Thyroid gland (tissue), 4 donors: ENCODE data around the gene MED8. TPM values are rescaled to one million over a fixed set of nuclear protein-coding genes. Genes with fewer than 3 reads are reported as not detected.
A peak's percentile ranks its signal among the peaks of the same experiment; 100 is the strongest.
"Not testable (repeated sequence)": the region's sequence is repeated elsewhere in the genome, so short reads cannot be mapped to it uniquely, and the experiment has no call there.

Source experiments
- DNase-seq, 2 donors: peaks; one replicate each; pipeline ENCODE4 v3.0.0-alpha.2; 2019
- H3K27ac ChIP-seq, 3 donors: fragments of 200-600 bp; sonication (generic); 1 replicate in 2 of 3; 2 replicates in 1 of 3; pipeline ENCODE4 v1.5.1; 2016 to 2019; ENCODE audit warnings: mild to moderate bottlenecking in 1 of 3, moderate library complexity in 1 of 3
- H3K27me3 ChIP-seq: fragments of 200-600 bp; sonication (generic); one replicate; pipeline ENCODE4 v1.5.1; 2019
- H3K36me3 ChIP-seq, 2 donors: fragments of 200-600 bp; sonication (generic); one replicate each; pipeline ENCODE4 v1.5.1; 2016 to 2019
- H3K4me1 ChIP-seq, 2 donors: fragments of 200-600 bp; sonication (generic); one replicate each; pipeline ENCODE4 v1.5.1; 2017 to 2019
- H3K4me3 ChIP-seq, 3 donors: fragments of 200-600 bp; sonication (generic); replicated peaks in 1 of 3; 1 replicate in 2 of 3; 2 replicates in 1 of 3; pipeline ENCODE4 v1.5.1; 2016; ENCODE audit warnings: mild to moderate bottlenecking in 1 of 3
- H3K9me3 ChIP-seq: fragments of 200-600 bp; sonication (generic); one replicate; pipeline ENCODE4 v1.5.1; 2017
- POLR2A ChIP-seq, 2 donors: fragments of 450-650 bp; IDR thresholded peaks; one replicate each; pipeline ENCODE4 v1.6.1; 2017; ENCODE audit warnings: antibody characterized with exemption in 2 of 2, mild to moderate bottlenecking in 2 of 2, moderate library complexity in 1 of 2
- WGBS, 2 donors: methylation state at CpG; one replicate each; pipeline ENCODE4 v1.1.5; 2017; 5-methylcytosine and 5-hydroxymethylcytosine counted together
- intact Hi-C: fragments of 100-400 bp; cut with DNase I; formaldehyde crosslinking; loops from one replicate; pipeline ENCODE4 v1.15.1; 2023
- total RNA-seq, 4 donors: library from RNA; depleted of rRNA; stranded (reverse); fragments of >200 nt; gene quantifications; one replicate each; pipeline ENCODE4 v1.2.3, GENCODE V29; 2016
- TF ChIP-seq, protein P1 (sequence below), 6 experiments: fragments of 200-600 bp in 3 of 6; fragments of 450-650 bp in 3 of 6; sonication (generic) in 3 of 6; IDR thresholded peaks; one replicate each; pipeline ENCODE4 v1.5.1; 2016 to 2019; ENCODE audit warnings: antibody characterized with exemption in 6 of 6, mild to moderate bottlenecking in 2 of 6, inconsistent platforms in 1 of 6, moderate library complexity in 1 of 6

Gene MED8
- total RNA-seq, 4 donors from 2014 or later = 37.7 to 48.6 (median 45.3) TPM

DNA sequence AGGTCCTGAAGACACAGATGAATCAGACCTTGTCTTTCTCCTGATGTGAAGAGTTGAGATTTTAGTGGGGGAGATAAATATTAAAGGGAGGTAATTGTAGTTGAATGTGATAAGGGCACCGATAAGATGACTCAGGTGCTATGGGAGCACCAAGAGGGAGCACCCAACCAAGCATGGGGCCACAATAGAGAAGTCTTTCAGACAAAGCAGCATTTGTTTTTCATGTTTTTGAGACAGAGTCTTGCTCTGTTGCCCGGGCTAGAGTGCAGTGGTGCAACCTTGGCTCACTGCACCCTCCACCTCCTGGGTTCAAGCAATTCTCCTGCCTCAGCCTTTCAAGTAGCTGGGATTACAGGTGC lies 16.3 kb upstream of the MED8 start:
- peaks cover 33 to 55% of the 10 kb centered on the region in 2 donors for H3K36me3 ChIP-seq
- no peak for TF ChIP-seq POLR2A (IDR thresholded peaks at IDR 0.05)
- TF ChIP-seq, protein P1, sequence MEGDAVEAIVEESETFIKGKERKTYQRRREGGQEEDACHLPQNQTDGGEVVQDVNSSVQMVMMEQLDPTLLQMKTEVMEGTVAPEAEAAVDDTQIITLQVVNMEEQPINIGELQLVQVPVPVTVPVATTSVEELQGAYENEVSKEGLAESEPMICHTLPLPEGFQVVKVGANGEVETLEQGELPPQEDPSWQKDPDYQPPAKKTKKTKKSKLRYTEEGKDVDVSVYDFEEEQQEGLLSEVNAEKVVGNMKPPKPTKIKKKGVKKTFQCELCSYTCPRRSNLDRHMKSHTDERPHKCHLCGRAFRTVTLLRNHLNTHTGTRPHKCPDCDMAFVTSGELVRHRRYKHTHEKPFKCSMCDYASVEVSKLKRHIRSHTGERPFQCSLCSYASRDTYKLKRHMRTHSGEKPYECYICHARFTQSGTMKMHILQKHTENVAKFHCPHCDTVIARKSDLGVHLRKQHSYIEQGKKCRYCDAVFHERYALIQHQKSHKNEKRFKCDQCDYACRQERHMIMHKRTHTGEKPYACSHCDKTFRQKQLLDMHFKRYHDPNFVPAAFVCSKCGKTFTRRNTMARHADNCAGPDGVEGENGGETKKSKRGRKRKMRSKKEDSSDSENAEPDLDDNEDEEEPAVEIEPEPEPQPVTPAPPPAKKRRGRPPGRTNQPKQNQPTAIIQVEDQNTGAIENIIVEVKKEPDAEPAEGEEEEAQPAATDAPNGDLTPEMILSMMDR (IDR thresholded peaks at IDR 0.05) = no peak
- H3K27me3 ChIP-seq = no peaks in the 10 kb centered on the region
- no peaks in the 10 kb centered on the region for H3K9me3 ChIP-seq
- intact Hi-C loops = no loop called here
- DNase-seq = no peak
- H3K4me3 ChIP-seq = no peak overlapping the region
- H3K4me1 ChIP-seq = peaks cover 13 to 18% of the 10 kb centered on the region in 2 donors
- 92 to 95% methylated on average over 2 of the region's 2 CpGs for WGBS, 2 donors
- H3K27ac ChIP-seq = no peak overlapping the region

DNA sequence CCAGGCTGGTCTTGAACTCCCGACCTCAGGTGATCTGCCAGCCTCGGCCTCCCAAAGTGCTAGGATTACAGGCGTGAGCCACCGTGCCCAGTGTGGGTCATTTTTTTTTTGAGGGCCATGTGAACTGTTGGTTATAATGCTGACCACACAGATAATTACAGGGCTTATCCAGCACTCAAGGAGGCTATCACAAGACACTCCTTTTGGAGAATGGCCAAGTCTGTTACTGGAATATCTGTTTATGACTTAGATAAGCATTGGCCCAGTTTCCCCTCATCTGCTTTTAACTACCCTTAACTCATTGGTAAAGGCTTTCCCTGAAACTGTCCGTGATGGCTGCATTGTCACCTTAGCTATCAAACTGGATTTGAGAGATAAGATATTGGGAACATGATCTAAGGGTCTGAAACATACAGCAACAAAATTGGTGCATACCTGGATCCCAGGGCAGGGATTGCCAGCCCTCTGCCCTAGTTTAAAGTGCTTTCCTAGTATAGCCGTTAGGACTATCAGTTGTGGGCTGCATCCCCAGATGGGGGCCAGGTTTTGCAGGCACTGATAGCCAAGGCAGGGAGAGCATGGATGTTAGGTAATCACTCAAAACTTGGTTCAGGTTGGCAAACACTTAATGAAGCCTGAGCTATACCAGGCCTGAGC lies 15.7 kb upstream of the MED8 start:
- peaks cover 13 to 18% of the 10 kb centered on the region in 2 donors for H3K4me1 ChIP-seq
- no peak for TF ChIP-seq POLR2A (IDR thresholded peaks at IDR 0.05)
- TF ChIP-seq, protein P1 (IDR thresholded peaks at IDR 0.05) = no peak
- DNase-seq = no peak
- 89 to 91% methylated on average over 6 of the region's 6 CpGs for WGBS, 2 donors
- H3K9me3 ChIP-seq = no peaks in the 10 kb centered on the region
- H3K36me3 ChIP-seq = peaks cover 33 to 55% of the 10 kb centered on the region in 2 donors
- intact Hi-C loops = no loop called here
- H3K4me3 ChIP-seq = no peak overlapping the region
- H3K27ac ChIP-seq = no peak overlapping the region
- no peaks in the 10 kb centered on the region for H3K27me3 ChIP-seq

DNA sequence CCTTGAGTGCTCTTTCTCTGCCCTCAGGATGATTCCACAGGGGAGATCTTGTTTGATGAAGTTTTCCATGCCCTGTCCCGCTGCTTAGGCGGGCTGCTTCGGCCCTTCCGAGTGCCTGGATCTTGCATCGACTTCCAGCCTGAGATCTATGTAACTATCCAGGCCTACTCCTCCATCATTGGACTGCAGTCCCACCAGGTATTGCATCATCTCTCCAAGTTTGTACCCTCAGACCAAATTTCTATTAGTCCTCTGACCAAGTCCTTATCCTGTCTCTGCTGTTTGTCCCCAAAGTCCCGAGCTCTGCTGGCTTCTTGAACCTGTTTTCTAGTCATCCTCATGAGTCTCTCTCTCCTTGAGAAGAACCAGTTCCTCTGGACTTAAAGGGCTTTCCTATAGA lies 14.8 kb upstream of the MED8 start:
- Histone ChIP-seq H3K9me3 (no peaks in the 10 kb centered on the region), H3K4me3 (no peak overlapping the region), H3K27me3 (no peaks in the 10 kb centered on the region), H3K36me3 (peaks cover 33 to 55% of the 10 kb centered on the region in 2 donors), H3K4me1 (peaks cover 13 to 18% of the 10 kb centered on the region in 2 donors), H3K27ac (no peak overlapping the region)
- no peak for DNase-seq
- intact Hi-C loops = no loop called here
- no peak for TF ChIP-seq POLR2A (IDR thresholded peaks at IDR 0.05)
- TF ChIP-seq, protein P1 (IDR thresholded peaks at IDR 0.05) = no peak
- 98 to 99% methylated on average over 6 of the region's 6 CpGs for WGBS, 2 donors

DNA sequence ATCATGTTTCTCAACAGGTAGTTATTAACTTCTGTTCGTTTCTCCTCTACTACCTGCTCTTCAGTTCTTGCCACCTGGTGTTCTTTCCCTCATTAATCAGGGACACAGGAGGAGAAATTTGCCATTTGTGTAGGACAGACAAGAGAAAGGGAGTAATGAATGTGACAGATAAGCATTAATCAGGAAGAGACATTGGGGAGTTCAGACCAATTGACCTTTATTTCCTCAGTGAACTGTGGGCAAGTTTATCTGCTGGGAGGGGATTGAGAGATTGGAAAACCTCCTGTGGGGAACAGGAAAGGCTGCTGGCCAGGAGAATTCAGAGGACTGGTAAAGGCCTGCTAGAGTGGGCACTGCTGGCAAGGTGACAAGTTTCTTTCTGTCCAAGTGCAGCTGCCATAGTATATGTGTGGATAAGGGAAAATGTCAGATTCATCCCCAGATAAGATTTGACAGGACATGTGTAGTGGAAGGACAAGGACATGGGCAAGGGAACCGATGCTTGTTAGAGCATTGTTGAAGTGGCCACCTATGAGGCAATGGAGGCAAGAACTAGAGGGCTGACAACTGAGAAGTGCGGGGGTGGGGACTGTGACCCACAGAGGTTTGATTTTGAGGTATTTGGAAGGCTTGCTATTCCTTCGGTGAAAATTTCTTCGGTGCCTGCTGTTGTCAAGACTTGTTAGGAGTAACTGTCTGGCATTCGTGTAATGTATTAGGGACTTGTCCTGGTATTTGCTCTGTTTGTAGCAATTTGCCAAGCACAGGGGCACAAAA lies 12.7 kb upstream of the MED8 start:
- peaks cover 13 to 18% of the 10 kb centered on the region in 2 donors for H3K4me1 ChIP-seq
- peaks cover 30 to 43% of the 10 kb centered on the region in 2 donors for H3K36me3 ChIP-seq
- H3K27me3 ChIP-seq = no peaks in the 10 kb centered on the region
- no peak for TF ChIP-seq POLR2A (IDR thresholded peaks at IDR 0.05)
- peak overlapping the region; percentile 24 to 63 (median 50) for H3K27ac ChIP-seq
- intact Hi-C loops = no loop called here
- no peaks in the 10 kb centered on the region for H3K9me3 ChIP-seq
- DNase-seq = peak; percentile 74 to 79
- no peak overlapping the region for H3K4me3 ChIP-seq
- WGBS, 2 donors = 55 to 64% methylated on average over 6 of the region's 6 CpGs

DNA sequence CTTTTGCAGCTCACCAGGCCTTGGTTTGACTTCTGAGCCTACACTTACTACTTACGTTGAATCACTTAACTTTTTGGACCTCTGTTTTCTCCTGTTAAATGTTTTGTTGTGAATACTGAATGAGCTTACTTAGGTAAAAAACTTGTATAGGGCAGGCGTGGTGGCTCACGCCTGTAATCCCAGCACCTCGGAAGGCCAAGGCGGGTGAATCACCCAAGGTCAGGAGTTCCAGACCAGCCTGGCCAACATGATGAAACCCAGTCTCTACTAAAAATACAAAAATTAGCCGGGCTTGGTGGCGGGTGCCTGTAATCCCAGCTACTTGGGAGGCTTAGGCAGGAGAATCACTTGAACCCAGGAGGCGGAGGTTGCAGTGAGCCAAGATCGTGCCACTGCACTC lies 10.8 kb upstream of the MED8 start:
- H3K27me3 ChIP-seq, H3K9me3 ChIP-seq, intact Hi-C loops, H3K27ac ChIP-seq, H3K4me3 ChIP-seq, DNase-seq: not testable (repeated sequence)
- WGBS, 2 donors = 93 to 99% methylated on average over 9 of the region's 9 CpGs
- H3K4me1 ChIP-seq = peaks cover 27 to 33% of the 10 kb centered on the region in 2 donors
- H3K36me3 ChIP-seq = peaks cover 24% of the 10 kb centered on the region in 2 donors

DNA sequence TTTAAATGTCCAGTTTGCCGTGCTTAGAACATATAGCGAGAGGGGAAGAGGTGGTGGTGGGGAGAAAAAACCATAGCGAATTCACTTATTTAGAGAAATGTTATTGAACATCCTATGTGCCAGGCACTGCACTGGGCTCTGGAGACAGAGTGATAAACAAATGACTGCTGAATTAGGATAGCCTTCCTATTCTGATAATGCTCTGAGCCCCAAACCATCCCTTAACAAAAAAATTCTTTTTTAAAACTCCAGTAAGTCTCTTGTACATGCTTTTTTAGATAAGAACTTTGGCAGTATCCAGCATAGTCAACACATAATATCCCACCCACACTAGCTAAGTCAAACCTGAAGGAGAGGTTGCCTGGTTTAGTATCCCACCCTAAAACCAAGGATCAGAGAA lies 8.6 kb upstream of the MED8 start:
- 93 to 97% methylated on average over 3 of the region's 3 CpGs for WGBS, 2 donors
- intact Hi-C loops = no loop called here
- TF ChIP-seq, protein P1 (IDR thresholded peaks at IDR 0.05) = no peak
- TF ChIP-seq POLR2A (IDR thresholded peaks at IDR 0.05) = no peak

More for the DNA sequence above, 8.6 kb upstream of the MED8 start:
- H3K27me3 ChIP-seq = no peaks in the 10 kb centered on the region
- no peaks in the 10 kb centered on the region for H3K9me3 ChIP-seq
- DNase-seq = no peak
- H3K36me3 ChIP-seq = peaks cover 2% of the 10 kb centered on the region in 2 donors
- peaks cover 30 to 33% of the 10 kb centered on the region in 2 donors for H3K4me1 ChIP-seq
- H3K4me3 ChIP-seq = no peak overlapping the region
- no peak overlapping the region for H3K27ac ChIP-seq
